ENCODE measurements around the gene MBNL1. TPM values are rescaled to one million over a fixed set of nuclear protein-coding genes. Genes with fewer than 3 reads are reported as not detected.

Gene MBNL1
- total RNA-seq, 6 experiments from 2014 or later: 200 to 291 (median 244) TPM

DNA sequence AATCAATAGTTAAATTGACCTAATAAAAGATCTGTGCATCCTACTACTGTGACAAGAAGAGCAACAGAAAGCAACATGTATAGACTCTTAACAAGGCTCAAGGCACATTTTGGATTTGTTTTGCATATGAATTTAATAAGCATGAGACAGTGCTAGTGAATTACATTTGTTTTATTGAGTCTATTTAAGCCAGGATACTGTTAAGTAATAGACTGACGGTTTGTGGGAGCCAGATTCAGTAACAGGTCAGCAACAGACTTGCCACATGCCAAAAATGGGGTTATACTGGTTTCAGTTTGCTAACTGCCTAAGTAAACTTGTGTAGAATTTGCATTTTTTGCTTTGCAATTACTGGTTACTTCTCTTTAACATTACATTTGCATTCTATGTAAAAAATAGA, 54.0 kb downstream of the MBNL1 start:
- Mint-ChIP-seq H3K27ac (peak overlapping the region; percentile 67), H3K9me3 (peaks cover 6% of the 10 kb centered on the region; the same call in 1 of the 2 replicates), H3K27me3 (ENCODE audit: insufficient read depth) (no peaks in the 10 kb centered on the region), H3K4me3 (no peak overlapping the region), H3K4me1 (ENCODE audit: low read depth) (peaks cover 89% of the 10 kb centered on the region), H3K36me3 (ENCODE audit: low read depth) (peaks cover 53% of the 10 kb centered on the region)
- TF ChIP-seq, protein P1, sequence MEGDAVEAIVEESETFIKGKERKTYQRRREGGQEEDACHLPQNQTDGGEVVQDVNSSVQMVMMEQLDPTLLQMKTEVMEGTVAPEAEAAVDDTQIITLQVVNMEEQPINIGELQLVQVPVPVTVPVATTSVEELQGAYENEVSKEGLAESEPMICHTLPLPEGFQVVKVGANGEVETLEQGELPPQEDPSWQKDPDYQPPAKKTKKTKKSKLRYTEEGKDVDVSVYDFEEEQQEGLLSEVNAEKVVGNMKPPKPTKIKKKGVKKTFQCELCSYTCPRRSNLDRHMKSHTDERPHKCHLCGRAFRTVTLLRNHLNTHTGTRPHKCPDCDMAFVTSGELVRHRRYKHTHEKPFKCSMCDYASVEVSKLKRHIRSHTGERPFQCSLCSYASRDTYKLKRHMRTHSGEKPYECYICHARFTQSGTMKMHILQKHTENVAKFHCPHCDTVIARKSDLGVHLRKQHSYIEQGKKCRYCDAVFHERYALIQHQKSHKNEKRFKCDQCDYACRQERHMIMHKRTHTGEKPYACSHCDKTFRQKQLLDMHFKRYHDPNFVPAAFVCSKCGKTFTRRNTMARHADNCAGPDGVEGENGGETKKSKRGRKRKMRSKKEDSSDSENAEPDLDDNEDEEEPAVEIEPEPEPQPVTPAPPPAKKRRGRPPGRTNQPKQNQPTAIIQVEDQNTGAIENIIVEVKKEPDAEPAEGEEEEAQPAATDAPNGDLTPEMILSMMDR (IDR thresholded peaks at IDR 0.05): no peak
- DNase-seq: no peak

DNA sequence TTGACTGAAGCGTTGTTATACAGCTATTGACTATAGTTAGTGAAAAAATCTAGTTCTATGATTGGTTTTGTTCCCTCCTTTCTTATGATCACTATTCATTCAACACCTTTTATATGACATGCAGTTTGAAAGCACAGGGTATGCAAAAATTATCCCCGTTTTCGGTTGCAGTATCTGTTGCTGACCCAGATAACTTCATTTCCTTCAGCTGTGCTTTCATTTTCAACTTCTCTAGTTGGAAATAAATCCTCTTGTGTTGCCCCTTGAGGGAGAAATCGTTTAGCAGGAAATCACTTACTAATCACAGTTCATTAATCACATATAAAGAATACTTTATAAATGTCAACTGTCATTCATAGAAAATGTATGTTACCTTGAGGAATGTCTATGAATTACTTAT, 55.1 kb downstream of the MBNL1 start:
- H3K27ac Mint-ChIP-seq: no peak overlapping the region
- H3K9me3 Mint-ChIP-seq: peaks cover 6% of the 10 kb centered on the region; the same call in 1 of the 2 replicates
- peaks cover 53% of the 10 kb centered on the region for H3K36me3 Mint-ChIP-seq (ENCODE audit: low read depth)
- H3K4me3 Mint-ChIP-seq: no peak overlapping the region
- no peaks in the 10 kb centered on the region for H3K27me3 Mint-ChIP-seq (ENCODE audit: insufficient read depth)
- no peak for DNase-seq
- TF ChIP-seq, protein P1 (IDR thresholded peaks at IDR 0.05): no peak
- peaks cover 89% of the 10 kb centered on the region for H3K4me1 Mint-ChIP-seq (ENCODE audit: low read depth)

DNA sequence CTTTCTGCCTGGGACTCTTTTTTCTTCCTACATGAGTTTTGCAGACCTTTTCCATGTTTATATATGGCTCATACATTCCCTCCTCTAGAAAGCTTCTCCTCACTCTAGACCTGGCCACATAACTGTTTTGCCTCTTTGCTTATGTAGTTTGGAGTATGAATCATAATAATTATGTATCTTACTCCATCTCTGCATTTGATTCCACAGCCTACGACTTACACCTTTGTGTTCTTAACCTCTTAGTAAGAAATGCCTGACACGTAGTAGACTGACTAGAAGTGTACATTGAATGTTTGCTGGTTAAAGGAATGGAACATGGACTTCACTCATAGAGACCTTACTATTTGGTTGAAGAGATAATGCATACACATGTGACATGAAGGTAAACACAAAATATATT, 56.4 kb downstream of the MBNL1 start:
- Mint-ChIP-seq H3K9me3 (peaks cover 6% of the 10 kb centered on the region; the same call in 1 of the 2 replicates), H3K36me3 (ENCODE audit: low read depth) (peaks cover 49% of the 10 kb centered on the region), H3K27ac (no peak overlapping the region; the same call in 1 of the 2 replicates), H3K4me3 (no peak overlapping the region), H3K4me1 (ENCODE audit: low read depth) (peaks cover 86% of the 10 kb centered on the region), H3K27me3 (ENCODE audit: insufficient read depth) (no peaks in the 10 kb centered on the region; the same call in 1 of the 2 replicates)
- no peak for DNase-seq
- TF ChIP-seq, protein P1 (IDR thresholded peaks at IDR 0.05): no peak

DNA sequence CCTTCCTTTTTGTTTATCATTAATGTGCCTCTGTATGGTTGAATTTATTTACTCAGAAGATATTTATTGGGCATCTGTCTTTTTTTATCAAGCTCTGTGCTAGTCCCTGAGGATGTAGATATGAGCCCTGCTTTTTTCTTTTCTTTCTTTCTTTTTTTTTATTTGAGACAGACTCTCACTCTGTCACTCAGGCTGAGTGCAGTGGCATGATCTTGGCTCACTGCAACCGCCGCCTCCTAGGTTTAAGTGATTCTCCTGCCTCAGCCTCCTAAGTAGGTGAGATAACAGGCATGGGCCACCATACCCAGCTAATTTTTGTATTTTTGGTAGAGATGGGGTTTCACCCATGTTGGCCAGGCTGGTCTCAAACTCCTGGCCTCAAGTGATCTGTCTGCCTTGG, 58.5 kb downstream of the MBNL1 start:
- Mint-ChIP-seq H3K9me3 (peaks cover 6% of the 10 kb centered on the region; the same call in 1 of the 2 replicates), H3K27me3 (ENCODE audit: insufficient read depth) (peaks cover 3% of the 10 kb centered on the region), H3K27ac (peak overlapping the region; percentile 68), H3K4me3 (peak overlapping the region; percentile 21; the same call in 1 of the 2 replicates), H3K36me3 (ENCODE audit: low read depth) (peaks cover 48% of the 10 kb centered on the region), H3K4me1 (ENCODE audit: low read depth) (peaks cover 86% of the 10 kb centered on the region)
- TF ChIP-seq, protein P1 (IDR thresholded peaks at IDR 0.05): no peak
- DNase-seq: no peak

DNA sequence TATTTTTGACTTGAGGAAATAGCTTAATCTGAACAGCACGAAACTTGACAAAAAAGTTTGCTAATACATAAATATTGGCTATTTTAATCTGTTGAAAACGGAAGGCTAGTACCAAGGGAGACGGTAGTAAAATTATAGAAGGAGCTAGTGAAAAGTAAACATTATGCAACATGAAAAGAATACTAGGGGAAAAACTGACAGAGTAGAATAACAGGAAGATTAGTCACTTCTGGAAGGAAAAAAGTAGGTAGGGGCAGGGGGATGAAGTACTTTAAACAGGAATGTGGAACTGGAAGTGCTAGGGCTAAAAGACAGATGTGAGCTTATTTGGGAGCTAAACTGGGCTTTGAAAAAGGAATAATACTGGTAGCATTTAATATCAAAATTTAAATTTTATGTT, 60.1 kb downstream of the MBNL1 start:
- Mint-ChIP-seq H3K4me1 (ENCODE audit: low read depth) (peaks cover 91% of the 10 kb centered on the region), H3K4me3 (peak overlapping the region; percentile 72)

More for the DNA sequence above, 60.1 kb downstream of the MBNL1 start:
- Mint-ChIP-seq H3K36me3 (ENCODE audit: low read depth) (peaks cover 57% of the 10 kb centered on the region), H3K9me3 (peaks cover 6% of the 10 kb centered on the region; the same call in 1 of the 2 replicates), H3K27me3 (ENCODE audit: insufficient read depth) (peaks cover 3% of the 10 kb centered on the region), H3K27ac (peak overlapping the region; percentile 68)
- TF ChIP-seq, protein P1 (IDR thresholded peaks at IDR 0.05): no peak
- peak; percentile 74 for DNase-seq
